ENCODE measurements around the gene FNTB. TPM values are rescaled to one million over a fixed set of nuclear protein-coding genes. Genes with fewer than 3 reads are reported as not detected.

The FNTB gene
- total RNA-seq, 2 donors from 2014 or later, result 23.5 to 46.2 TPM

- DNase-seq (ENCODE audit: low spot score), result no peak
- no peak overlapping the region for H3K4me3 ChIP-seq
- no peaks in the 10 kb centered on the region for H3K27me3 ChIP-seq (replicated peaks; ENCODE audit: insufficient read depth)
- peaks cover 17% of the 10 kb centered on the region for H3K4me1 ChIP-seq (replicated peaks)
- H3K36me3 ChIP-seq, result peaks cover 0 to 11% of the 10 kb centered on the region in 2 donors
- H3K27ac ChIP-seq, result no peak overlapping the region
- intact Hi-C loops (cut with DNase I), result no loop called here
- WGBS, result 84% methylated on average over 2 of the region's 2 CpGs
- no peaks in the 10 kb centered on the region for H3K9me3 ChIP-seq
- TF ChIP-seq POLR2AphosphoS5 (IDR thresholded peaks at IDR 0.05), result no peak
These were observed 105.7 kb downstream of the FNTB start for GRCh38 chr14:65092349-65092748.

- no peaks in the 10 kb centered on the region for H3K9me3 ChIP-seq
- intact Hi-C loops (cut with DNase I), result loop anchor here (2.0 kb wide), 1 partner anchor 15 kb away; no protein-coding TSS in a partner anchor
- DNase-seq (ENCODE audit: low spot score), result peak; percentile 88
- no peaks in the 10 kb centered on the region for H3K27me3 ChIP-seq (replicated peaks; ENCODE audit: insufficient read depth)
- H3K27ac ChIP-seq, result peak overlapping the region; percentile 66 to 71
- 10% methylated on average over 3 of the region's 3 CpGs for WGBS
- H3K4me3 ChIP-seq, result no peak overlapping the region
- peaks cover 0 to 10% of the 10 kb centered on the region in 2 donors for H3K36me3 ChIP-seq
- peaks cover 24% of the 10 kb centered on the region for H3K4me1 ChIP-seq (replicated peaks)
- TF ChIP-seq POLR2AphosphoS5 (IDR thresholded peaks at IDR 0.05) (peak; percentile 88), POLR2A (IDR thresholded peaks at IDR 0.05) (no peak), CTCF (IDR thresholded peaks at IDR 0.05) (no peak)
These were observed 109.0 kb downstream of the FNTB start for GRCh38 chr14:65095633-65096205.

- intact Hi-C loops (cut with DNase I), result no loop called here
These were observed 109.8 kb downstream of the FNTB start for GRCh38 chr14:65096323-65097089.

GRCh38 chr14:65098586-65098985, 111.9 kb downstream of the FNTB start:
- TF ChIP-seq POLR2AphosphoS5 (IDR thresholded peaks at IDR 0.05) (peak; percentile 12), POLR2A (IDR thresholded peaks at IDR 0.05) (no peak)
- H3K4me1 ChIP-seq (replicated peaks), result peaks cover 24% of the 10 kb centered on the region
- DNase-seq (ENCODE audit: low spot score), result no peak
- H3K9me3 ChIP-seq, result no peaks in the 10 kb centered on the region
- intact Hi-C loops (cut with DNase I), result no loop called here
- no peak overlapping the region for H3K4me3 ChIP-seq
- H3K36me3 ChIP-seq, result peaks cover 0 to 4% of the 10 kb centered on the region in 2 donors
- 27% methylated on average over 2 of the region's 2 CpGs for WGBS
- H3K27ac ChIP-seq, result peak overlapping the region; percentile 50 to 71
- no peaks in the 10 kb centered on the region for H3K27me3 ChIP-seq (replicated peaks; ENCODE audit: insufficient read depth)

More at GRCh38 chr14:65096323-65097089, 109.8 kb downstream of the FNTB start:
- peaks cover 24% of the 10 kb centered on the region for H3K4me1 ChIP-seq (replicated peaks)
- peaks cover 0 to 6% of the 10 kb centered on the region in 2 donors for H3K36me3 ChIP-seq
- H3K27me3 ChIP-seq (replicated peaks; ENCODE audit: insufficient read depth), result no peaks in the 10 kb centered on the region
- DNase-seq (ENCODE audit: low spot score), result no peak
- TF ChIP-seq POLR2AphosphoS5 (IDR thresholded peaks at IDR 0.05) (no peak), POLR2A (IDR thresholded peaks at IDR 0.05) (no peak), CTCF (IDR thresholded peaks at IDR 0.05) (no peak)
- no peaks in the 10 kb centered on the region for H3K9me3 ChIP-seq
- 33% methylated on average over 6 of the region's 6 CpGs for WGBS
- H3K27ac ChIP-seq, result peak overlapping the region; percentile 66 to 71
- H3K4me3 ChIP-seq, result no peak overlapping the region

- intact Hi-C loops (cut with DNase I), result loop anchor here (5.0 kb wide), 2 partner anchors 56 to 74 kb away; no protein-coding TSS in a partner anchor
- Histone ChIP-seq H3K27me3 (replicated peaks; ENCODE audit: insufficient read depth) (no peaks in the 10 kb centered on the region), H3K4me3 (peak overlapping the region; percentile 91 to 96), H3K4me1 (replicated peaks) (peaks cover 14% of the 10 kb centered on the region), H3K36me3 (no peaks in the 10 kb centered on the region), H3K27ac (peak overlapping the region; percentile 86 to 90), H3K9me3 (no peaks in the 10 kb centered on the region)
- DNase-seq (ENCODE audit: low spot score), result no peak
- WGBS, result 24% methylated on average over 6 of the region's 6 CpGs
- TF ChIP-seq POLR2A (IDR thresholded peaks at IDR 0.05), result no peak
- TF ChIP-seq POLR2AphosphoS5 (IDR thresholded peaks at IDR 0.05), result no peak
- TF ChIP-seq CTCF (IDR thresholded peaks at IDR 0.05), result no peak
These were observed 114.3 kb downstream of the FNTB start for GRCh38 chr14:65100922-65101541.
